Osteoblast (primary cell): Measurements from ENCODE around the gene NCOA4. TPM values are rescaled to one million over a fixed set of nuclear protein-coding genes. Genes with fewer than 3 reads are reported as not detected.

ENCODE experiments used
- DNase-seq: peaks from one replicate; pipeline ENCODE4 v3.0.0; 2011; ENCODE audit warnings: low spot score, mixed read lengths; ENCODE audit not compliant: insufficient read length; ENCODE audit errors: missing footprints
- H2AFZ ChIP-seq: 2 replicates; pipeline ENCODE4 v1.6.0; 2011; ENCODE audit warnings: mild to moderate bottlenecking, low read length
- H3K27ac ChIP-seq: 2 replicates; pipeline ENCODE4 v1.5.1; 2011; ENCODE audit warnings: mild to moderate bottlenecking, low read depth, low read length, moderate library complexity
- H3K27me3 ChIP-seq: 2 replicates; pipeline ENCODE4 v1.6.0; 2012; ENCODE audit warnings: mild to moderate bottlenecking, control low read depth, inconsistent platforms, low read length, moderate library complexity; ENCODE audit not compliant: insufficient read depth
- H3K36me3 ChIP-seq: 2 replicates; pipeline ENCODE4 v1.5.1; 2011; ENCODE audit warnings: mild to moderate bottlenecking, low read length, control low read depth, moderate library complexity; ENCODE audit not compliant: insufficient read depth
- H3K4me1 ChIP-seq: 2 replicates; pipeline ENCODE4 v1.5.1; 2011; ENCODE audit warnings: mild to moderate bottlenecking, low read length, control low read depth, moderate library complexity; ENCODE audit not compliant: insufficient read depth
- H3K4me2 ChIP-seq: 2 replicates; pipeline ENCODE4 v1.6.0; 2011; ENCODE audit warnings: mild to moderate bottlenecking, low read length; ENCODE audit not compliant: insufficient read depth
- H3K4me3 ChIP-seq: fragments of 200-600 bp; sonication (generic); 3 replicates; pipeline ENCODE4 v1.5.1; 2012; ENCODE audit warnings: mild to moderate bottlenecking, low read length, inconsistent platforms; ENCODE audit not compliant: insufficient read depth
- H3K79me2 ChIP-seq: 2 replicates; pipeline ENCODE4 v1.6.0; 2012; ENCODE audit warnings: mild to moderate bottlenecking, low read length, control low read depth, inconsistent platforms; ENCODE audit not compliant: insufficient read depth
- H3K9me3 ChIP-seq: 2 replicates; pipeline ENCODE4 v1.5.1; 2011; ENCODE audit warnings: low read depth, low read length, control low read depth
- H4K20me1 ChIP-seq: 2 replicates; pipeline ENCODE4 v1.6.0; 2012; ENCODE audit warnings: mild to moderate bottlenecking, low read length, control low read depth; ENCODE audit not compliant: insufficient read depth
- total RNA-seq: library from RNA; depleted of rRNA; stranded (reverse); fragments of >200 nt; gene quantifications from 2 replicates; pipeline ENCODE4 v1.2.3, GENCODE V29; 2012
- TF ChIP-seq, protein P1 (sequence below): IDR thresholded peaks from 2 replicates; pipeline ENCODE4 v1.5.1; 2011; ENCODE audit warnings: mild to moderate bottlenecking, low read depth, low read length, moderate library complexity; ENCODE audit errors: extremely low read depth

The NCOA4 gene
- total RNA-seq, 1 donor = 260 TPM

- no peak overlapping the region for H3K27ac ChIP-seq
- H2AFZ ChIP-seq = no peak overlapping the region
- H3K4me2 ChIP-seq = no peak overlapping the region
- H3K4me1 ChIP-seq = no peaks in the 10 kb centered on the region
- no peaks in the 10 kb centered on the region for H4K20me1 ChIP-seq
- no peak overlapping the region for H3K4me3 ChIP-seq
- TF ChIP-seq, protein P1, sequence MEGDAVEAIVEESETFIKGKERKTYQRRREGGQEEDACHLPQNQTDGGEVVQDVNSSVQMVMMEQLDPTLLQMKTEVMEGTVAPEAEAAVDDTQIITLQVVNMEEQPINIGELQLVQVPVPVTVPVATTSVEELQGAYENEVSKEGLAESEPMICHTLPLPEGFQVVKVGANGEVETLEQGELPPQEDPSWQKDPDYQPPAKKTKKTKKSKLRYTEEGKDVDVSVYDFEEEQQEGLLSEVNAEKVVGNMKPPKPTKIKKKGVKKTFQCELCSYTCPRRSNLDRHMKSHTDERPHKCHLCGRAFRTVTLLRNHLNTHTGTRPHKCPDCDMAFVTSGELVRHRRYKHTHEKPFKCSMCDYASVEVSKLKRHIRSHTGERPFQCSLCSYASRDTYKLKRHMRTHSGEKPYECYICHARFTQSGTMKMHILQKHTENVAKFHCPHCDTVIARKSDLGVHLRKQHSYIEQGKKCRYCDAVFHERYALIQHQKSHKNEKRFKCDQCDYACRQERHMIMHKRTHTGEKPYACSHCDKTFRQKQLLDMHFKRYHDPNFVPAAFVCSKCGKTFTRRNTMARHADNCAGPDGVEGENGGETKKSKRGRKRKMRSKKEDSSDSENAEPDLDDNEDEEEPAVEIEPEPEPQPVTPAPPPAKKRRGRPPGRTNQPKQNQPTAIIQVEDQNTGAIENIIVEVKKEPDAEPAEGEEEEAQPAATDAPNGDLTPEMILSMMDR = no peak
- no peaks in the 10 kb centered on the region for H3K36me3 ChIP-seq
- H3K79me2 ChIP-seq = no peaks in the 10 kb centered on the region
- H3K27me3 ChIP-seq = peaks cover 3% of the 10 kb centered on the region
- H3K9me3 ChIP-seq = no peaks in the 10 kb centered on the region
- no peak for DNase-seq
These were observed 26.6 kb upstream of the NCOA4 start for GRCh38 chr10:46057038-46057437.

DNA sequence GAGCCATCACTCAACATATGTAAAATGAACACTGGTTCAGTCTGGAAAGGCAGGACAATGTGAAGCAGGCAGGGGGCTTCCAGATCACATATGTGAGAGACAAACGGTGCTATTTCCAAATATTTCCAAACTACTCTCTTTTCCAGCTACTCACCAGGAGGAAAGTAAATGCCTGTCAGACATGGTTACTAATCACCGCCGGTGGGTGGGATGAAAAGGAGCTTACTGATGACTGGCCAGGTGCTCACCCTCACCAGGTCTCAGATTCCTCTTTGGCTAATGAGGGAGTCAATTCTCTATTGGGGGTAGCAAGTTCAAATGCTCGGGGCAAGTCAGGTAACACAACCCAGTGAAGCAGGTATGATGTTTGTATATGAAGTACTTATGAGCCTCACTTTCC is 25.3 kb upstream of the NCOA4 start:
- H3K9me3 ChIP-seq = no peaks in the 10 kb centered on the region
- H3K4me1 ChIP-seq = no peaks in the 10 kb centered on the region
- H3K36me3 ChIP-seq = no peaks in the 10 kb centered on the region
- no peak overlapping the region for H3K27ac ChIP-seq
- no peaks in the 10 kb centered on the region for H3K27me3 ChIP-seq
- H3K4me3 ChIP-seq = no peak overlapping the region
- no peaks in the 10 kb centered on the region for H3K79me2 ChIP-seq
- no peak overlapping the region for H2AFZ ChIP-seq
- no peaks in the 10 kb centered on the region for H4K20me1 ChIP-seq
- TF ChIP-seq, protein P1 = no peak
- H3K4me2 ChIP-seq = no peak overlapping the region
- no peak for DNase-seq

GRCh38 chr10:46053534-46054434 is 23.4 kb upstream of the NCOA4 start:
- H2AFZ ChIP-seq = no peak overlapping the region
- no peaks in the 10 kb centered on the region for H3K9me3 ChIP-seq
- no peak overlapping the region for H3K4me3 ChIP-seq
- TF ChIP-seq, protein P1 = no peak
- H3K4me2 ChIP-seq = no peak overlapping the region
- no peaks in the 10 kb centered on the region for H3K27me3 ChIP-seq
- DNase-seq = no peak
- no peaks in the 10 kb centered on the region for H3K79me2 ChIP-seq
- H3K4me1 ChIP-seq = no peaks in the 10 kb centered on the region
- no peak overlapping the region for H3K27ac ChIP-seq
- no peaks in the 10 kb centered on the region for H4K20me1 ChIP-seq
- no peaks in the 10 kb centered on the region for H3K36me3 ChIP-seq

DNA sequence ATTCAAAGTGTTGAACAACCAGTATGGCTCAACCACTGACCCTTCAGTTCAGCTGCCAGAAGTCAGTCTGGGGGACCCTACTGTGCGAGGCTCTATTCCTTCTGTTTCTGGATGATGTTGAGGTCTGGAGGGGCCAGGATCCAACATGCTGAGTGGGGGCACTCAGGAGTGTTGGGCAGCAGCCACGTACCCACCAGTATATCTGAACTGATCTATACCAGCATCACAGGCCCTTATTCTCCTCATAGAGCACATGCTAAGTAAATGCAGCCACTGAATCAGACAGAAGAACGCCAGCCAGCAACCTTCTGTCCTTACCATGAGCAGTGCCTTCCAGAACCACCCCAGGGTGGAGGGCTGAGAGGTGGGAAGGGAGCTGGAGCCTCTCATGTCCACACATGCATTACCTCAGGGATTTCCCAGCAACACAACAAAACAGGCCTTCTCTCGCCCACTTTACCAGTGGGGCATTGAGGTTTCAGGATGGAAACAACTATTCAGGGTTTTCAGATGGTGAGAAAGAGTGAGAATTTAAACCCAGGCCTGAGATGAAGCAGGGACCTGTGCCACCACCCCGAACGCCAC is 22.5 kb upstream of the NCOA4 start:
- TF ChIP-seq, protein P1 = no peak
- Histone ChIP-seq H3K4me2 (no peak overlapping the region), H4K20me1 (no peaks in the 10 kb centered on the region), H3K4me3 (no peak overlapping the region), H3K27ac (no peak overlapping the region), H3K4me1 (no peaks in the 10 kb centered on the region), H3K9me3 (no peaks in the 10 kb centered on the region), H3K27me3 (no peaks in the 10 kb centered on the region), H3K36me3 (no peaks in the 10 kb centered on the region), H2AFZ (no peak overlapping the region), H3K79me2 (no peaks in the 10 kb centered on the region)
- DNase-seq = no peak
